Bronchial epithelial cell (primary cell): ENCODE results near the gene ICAM2. TPM values are rescaled to one million over a fixed set of nuclear protein-coding genes. Genes with fewer than 3 reads are reported as not detected.

Experiments used
- DNase-seq: peaks from one replicate; pipeline ENCODE4 v3.0.0-alpha.2; 2010; ENCODE audit warnings: low read depth
- FAIRE-seq: peaks from 2 replicates; lab custom pipeline; 2011; peaks lifted over from hg19 to GRCh38; lab: Jason Lieb, UNC
- H3K27me3 ChIP-seq: 2 replicates; pipeline ENCODE4 v1.5.1; 2011; ENCODE audit warnings: low read length; ENCODE audit not compliant: control insufficient read depth, insufficient read depth
- H3K36me3 ChIP-seq: 2 replicates; pipeline ENCODE4 v1.5.1; 2011; ENCODE audit warnings: low read length; ENCODE audit not compliant: control insufficient read depth, insufficient read depth
- H3K4me3 ChIP-seq: 2 replicates; pipeline ENCODE4 v1.5.1; 2011; ENCODE audit warnings: mild to moderate bottlenecking, low read depth, low read length, control low read depth
- CTCF ChIP-seq: IDR thresholded peaks from 2 replicates; pipeline ENCODE4 v1.5.1; 2011; ENCODE audit warnings: mild to moderate bottlenecking, moderate library complexity, low read length, control low read depth, inconsistent platforms; ENCODE audit not compliant: insufficient read depth, severe bottlenecking
- total RNA-seq: library from RNA; depleted of rRNA; stranded (reverse); fragments of >200 nt; gene quantifications from 2 replicates; pipeline ENCODE4 v1.2.1, GENCODE V29; 2014

Gene ICAM2
- total RNA-seq, 1 donor from 2014 or later: 0.26 TPM

GRCh38 chr17:63961355-63962212, 58.8 kb downstream of the ICAM2 start:
- Histone ChIP-seq H3K4me3 (peak overlapping the region; percentile 22), H3K36me3 (no peaks in the 10 kb centered on the region), H3K27me3 (no peaks in the 10 kb centered on the region)
- peak; percentile 59 for DNase-seq
- TF ChIP-seq CTCF: no peak
- FAIRE-seq: no peak

- Histone ChIP-seq H3K4me3 (no peak overlapping the region), H3K36me3 (no peaks in the 10 kb centered on the region), H3K27me3 (no peaks in the 10 kb centered on the region)
- TF ChIP-seq CTCF: no peak
- FAIRE-seq (no peak), DNase-seq (no peak)
Observed at GRCh38 chr17:63960430-63960829, 60.0 kb downstream of the ICAM2 start.

GRCh38 chr17:63960006-63960405, 60.4 kb downstream of the ICAM2 start:
- H3K27me3 ChIP-seq: no peaks in the 10 kb centered on the region
- no peak for DNase-seq
- H3K36me3 ChIP-seq: no peaks in the 10 kb centered on the region
- no peak overlapping the region for H3K4me3 ChIP-seq
- FAIRE-seq: no peak
- TF ChIP-seq CTCF: no peak

GRCh38 chr17:63956296-63956920, 64.0 kb downstream of the ICAM2 start:
- Histone ChIP-seq H3K27me3 (no peaks in the 10 kb centered on the region), H3K4me3 (no peak overlapping the region), H3K36me3 (no peaks in the 10 kb centered on the region)
- FAIRE-seq (no peak), DNase-seq (no peak)
- no peak for TF ChIP-seq CTCF

GRCh38 chr17:63955791-63956190, 64.6 kb downstream of the ICAM2 start:
- Histone ChIP-seq H3K36me3 (no peaks in the 10 kb centered on the region), H3K27me3 (no peaks in the 10 kb centered on the region), H3K4me3 (no peak overlapping the region)
- TF ChIP-seq CTCF: no peak
- FAIRE-seq: no peak
- no peak for DNase-seq
